Anterior cingulate cortex (tissue), 58 donors: ENCODE measurements around the gene RCSD1.
"Not testable (repeated sequence)": the region's sequence is repeated elsewhere in the genome, so short reads cannot be mapped to it uniquely, and the experiment has no call there.

Source experiments
- DNase-seq, 58 donors: peaks; one replicate each; lab custom pipeline; 2025; lab: John Stamatoyannopoulos, UW

The RCSD1 gene

GRCh38 chr1:167728818-167729410 lies 98.9 kb downstream of the RCSD1 start:
- no peak for DNase-seq

GRCh38 chr1:167734227-167734626 lies 104.2 kb downstream of the RCSD1 start:
- DNase-seq: no peak

- no peak for DNase-seq
These were observed 104.8 kb downstream of the RCSD1 start for GRCh38 chr1:167734841-167735240.

GRCh38 chr1:167737169-167737568 lies 107.1 kb downstream of the RCSD1 start:
- DNase-seq: no peak

GRCh38 chr1:167738158-167738557 lies 108.1 kb downstream of the RCSD1 start:
- DNase-seq: no peak

GRCh38 chr1:167739752-167740151 lies 109.7 kb downstream of the RCSD1 start:
- no peak for DNase-seq

- not testable (repeated sequence) for DNase-seq
These were observed 111.1 kb downstream of the RCSD1 start for GRCh38 chr1:167741103-167741502.

- DNase-seq: not testable (repeated sequence)
These were observed 112.5 kb downstream of the RCSD1 start for GRCh38 chr1:167742392-167743057.

- DNase-seq: no peak
These were observed 114.9 kb downstream of the RCSD1 start for GRCh38 chr1:167744901-167745300.

GRCh38 chr1:167746013-167746672 lies 116.1 kb downstream of the RCSD1 start:
- no peak for DNase-seq

- no peak for DNase-seq
These were observed 117.1 kb downstream of the RCSD1 start for GRCh38 chr1:167746988-167747655.

GRCh38 chr1:167747988-167748387 lies 118.0 kb downstream of the RCSD1 start:
- no peak for DNase-seq

GRCh38 chr1:167748906-167749305 lies 118.9 kb downstream of the RCSD1 start:
- no peak for DNase-seq

GRCh38 chr1:167749741-167750140 lies 119.7 kb downstream of the RCSD1 start:
- DNase-seq: no peak

- DNase-seq: no peak
These were observed 120.6 kb downstream of the RCSD1 start for GRCh38 chr1:167750641-167751040.

- no peak for DNase-seq
These were observed 121.6 kb downstream of the RCSD1 start for GRCh38 chr1:167751676-167752075.

GRCh38 chr1:167752219-167752985 lies 122.4 kb downstream of the RCSD1 start:
- DNase-seq: no peak

- DNase-seq: no peak
These were observed 125.6 kb downstream of the RCSD1 start for GRCh38 chr1:167755654-167756053.
